ENCODE data around the gene SIT1.

- TF ChIP-seq CTCF (IDR thresholded peaks at IDR 0.05; ENCODE audit: insufficient read depth, low read length) (no peak), POLR2AphosphoS5 (IDR thresholded peaks at IDR 0.05; ENCODE audit: low read depth) (no peak), GABPA (IDR thresholded peaks at IDR 0.05; ENCODE audit: low read depth) (no peak), REST (IDR thresholded peaks at IDR 0.05; ENCODE audit: insufficient replicate concordance, low read depth) (no peak)
Observed at GRCh38 chr9:35687972-35688557, 37.3 kb upstream of the SIT1 start.
